Measurements from ENCODE around the gene MLNR.

DNA sequence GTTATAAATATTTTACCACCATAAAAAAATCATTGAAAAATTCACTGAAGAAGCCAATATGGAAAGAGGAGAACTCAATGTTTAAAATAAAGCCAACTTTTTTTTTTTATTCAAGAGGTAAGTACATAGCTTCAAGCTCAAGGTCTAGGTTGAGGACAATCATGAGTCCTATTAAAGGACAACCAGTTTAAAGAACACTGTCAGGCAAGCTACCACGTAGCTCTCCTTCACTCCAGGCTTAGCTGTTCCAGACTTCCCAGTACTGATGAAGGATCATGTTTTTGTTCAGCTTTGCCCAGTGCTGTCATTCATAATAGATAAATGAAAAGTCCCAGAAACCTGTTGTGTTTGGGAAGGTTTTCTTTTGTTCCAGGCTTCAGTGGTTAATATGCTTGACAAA lies 10.0 kb upstream of the MLNR start:
- TF ChIP-seq, protein P1, sequence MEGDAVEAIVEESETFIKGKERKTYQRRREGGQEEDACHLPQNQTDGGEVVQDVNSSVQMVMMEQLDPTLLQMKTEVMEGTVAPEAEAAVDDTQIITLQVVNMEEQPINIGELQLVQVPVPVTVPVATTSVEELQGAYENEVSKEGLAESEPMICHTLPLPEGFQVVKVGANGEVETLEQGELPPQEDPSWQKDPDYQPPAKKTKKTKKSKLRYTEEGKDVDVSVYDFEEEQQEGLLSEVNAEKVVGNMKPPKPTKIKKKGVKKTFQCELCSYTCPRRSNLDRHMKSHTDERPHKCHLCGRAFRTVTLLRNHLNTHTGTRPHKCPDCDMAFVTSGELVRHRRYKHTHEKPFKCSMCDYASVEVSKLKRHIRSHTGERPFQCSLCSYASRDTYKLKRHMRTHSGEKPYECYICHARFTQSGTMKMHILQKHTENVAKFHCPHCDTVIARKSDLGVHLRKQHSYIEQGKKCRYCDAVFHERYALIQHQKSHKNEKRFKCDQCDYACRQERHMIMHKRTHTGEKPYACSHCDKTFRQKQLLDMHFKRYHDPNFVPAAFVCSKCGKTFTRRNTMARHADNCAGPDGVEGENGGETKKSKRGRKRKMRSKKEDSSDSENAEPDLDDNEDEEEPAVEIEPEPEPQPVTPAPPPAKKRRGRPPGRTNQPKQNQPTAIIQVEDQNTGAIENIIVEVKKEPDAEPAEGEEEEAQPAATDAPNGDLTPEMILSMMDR (conservative IDR thresholded peaks at IDR 0.05), result no peak
- TF ChIP-seq EZH2 (IDR thresholded peaks at IDR 0.05; ENCODE audit: low read depth), result no peak

Measured in PC-9 (cell line).